HG02885 (cell line): ENCODE data around the gene TIMELESS.
A peak's percentile ranks its signal among the peaks of the same experiment; 100 is the strongest.
"Not testable (repeated sequence)": the region's sequence is repeated elsewhere in the genome, so short reads cannot be mapped to it uniquely, and the experiment has no call there.

Experiments
- ATAC-seq: cut with Tn5 transposase; IDR thresholded peaks from one replicate; pipeline ENCODE4 v1.9.1; 2021; ENCODE audit warnings: mild to moderate bottlenecking; ENCODE audit not compliant: unreplicated experiment, poor library complexity

TIMELESS gene

DNA sequence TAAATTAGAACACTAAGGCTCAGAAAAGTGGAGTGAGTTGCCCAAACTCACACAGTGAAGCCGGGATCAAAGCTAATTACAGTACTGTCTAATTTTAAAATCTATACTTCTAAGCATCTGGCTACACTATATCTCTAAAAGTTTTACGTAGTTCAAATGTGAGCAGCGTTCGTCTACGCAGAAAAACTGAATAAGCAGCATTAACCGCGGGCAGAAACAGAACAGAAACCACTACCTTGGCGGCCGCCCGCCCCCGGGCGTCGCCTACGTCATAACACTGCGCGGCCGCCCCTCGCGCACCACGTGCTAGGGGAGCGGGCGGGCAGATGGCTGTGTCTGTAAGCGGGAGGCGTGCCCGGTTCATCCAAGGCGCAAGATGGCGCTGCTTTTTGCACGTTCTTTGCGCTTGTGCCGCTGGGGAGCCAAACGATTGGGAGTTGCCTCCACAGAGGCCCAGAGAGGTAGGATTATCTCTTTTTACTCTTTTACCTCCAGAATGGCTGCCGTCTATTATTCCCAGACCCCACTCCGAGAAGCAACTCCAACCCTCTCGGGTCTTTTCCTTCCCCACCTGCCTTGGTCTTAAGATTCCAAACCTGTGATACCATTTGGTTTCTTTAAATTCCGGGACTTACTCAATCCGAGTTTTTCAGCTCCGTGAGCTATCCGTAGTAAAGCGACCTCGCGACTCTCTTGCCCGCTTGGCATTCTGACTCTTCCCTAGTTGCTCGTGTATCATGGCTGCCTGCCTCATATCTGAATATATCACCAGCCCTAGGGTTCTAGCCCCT, 19.2 kb upstream of the TIMELESS start, which contains the start of gene SPRYD4:
SPRYD4 (plus strand) TSS at position 363 of the 791 bp plus-strand sequence; CDS start at position 377, 14 bp downstream.
- peak; percentile 93 for ATAC-seq

GRCh38 chr12:56462565-56462964, 13.3 kb upstream of the TIMELESS start:
- no peak for ATAC-seq

DNA sequence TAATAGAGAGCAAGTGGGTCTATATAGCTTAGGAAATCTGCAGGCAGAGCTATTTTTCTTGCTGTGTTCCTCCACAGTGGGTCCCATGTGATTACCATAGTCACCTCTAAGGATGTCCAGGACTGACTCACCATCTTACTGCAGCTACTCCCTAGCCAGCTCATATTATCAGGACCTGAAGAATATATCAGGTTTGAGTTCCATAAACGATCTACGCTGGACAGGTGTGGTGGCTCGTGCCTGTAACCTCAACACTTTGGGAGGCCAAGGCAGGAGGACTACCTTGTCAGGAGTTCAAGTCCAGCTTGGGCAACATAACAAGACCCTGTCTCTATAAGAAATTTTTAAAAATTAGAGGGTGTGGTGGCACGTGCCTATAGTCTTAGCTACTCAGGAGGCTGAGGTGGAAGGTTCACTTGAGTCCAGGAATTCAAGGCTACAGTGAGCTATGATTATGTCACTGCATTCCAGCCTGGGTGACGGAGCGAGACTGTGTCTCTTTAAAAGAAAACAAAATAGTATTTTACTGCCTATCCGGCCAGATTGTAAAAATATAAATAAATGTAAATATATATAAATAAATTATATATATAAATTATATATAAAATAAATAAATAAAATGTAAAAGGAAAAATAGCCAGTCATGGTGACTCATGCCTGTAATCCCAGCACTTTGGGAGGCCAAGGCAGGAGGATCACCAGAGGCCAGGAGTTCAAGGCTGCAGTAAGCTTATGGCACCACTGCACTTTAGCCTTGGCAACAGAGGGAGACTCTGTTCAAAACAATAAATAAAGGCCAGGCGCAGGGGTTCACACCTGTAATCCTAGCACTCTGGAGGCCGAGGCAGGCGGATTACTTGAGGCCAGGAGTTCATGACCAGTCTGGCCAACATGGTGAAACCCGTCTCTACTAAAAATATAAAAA, 12.3 kb upstream of the TIMELESS start:
- no peak for ATAC-seq

DNA sequence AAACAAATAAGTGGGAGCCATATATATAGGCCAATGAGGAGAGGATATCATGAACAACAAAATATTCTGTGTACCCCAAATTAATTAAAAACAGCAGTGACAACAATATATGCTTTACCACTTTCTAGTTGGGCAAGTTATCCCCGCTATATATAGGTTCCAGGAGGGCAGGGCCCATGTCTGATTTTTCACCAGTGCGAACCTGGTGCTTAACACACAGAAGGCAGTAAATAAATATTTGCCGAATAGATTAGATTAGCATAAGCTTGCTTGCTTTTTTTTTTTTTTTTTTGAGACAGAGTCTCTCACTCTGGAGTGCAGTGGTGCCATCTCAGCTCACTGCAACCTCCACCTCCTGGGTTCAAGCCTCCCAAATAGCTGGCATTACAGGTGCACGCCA, 8.6 kb upstream of the TIMELESS start:
- ATAC-seq: no peak

DNA sequence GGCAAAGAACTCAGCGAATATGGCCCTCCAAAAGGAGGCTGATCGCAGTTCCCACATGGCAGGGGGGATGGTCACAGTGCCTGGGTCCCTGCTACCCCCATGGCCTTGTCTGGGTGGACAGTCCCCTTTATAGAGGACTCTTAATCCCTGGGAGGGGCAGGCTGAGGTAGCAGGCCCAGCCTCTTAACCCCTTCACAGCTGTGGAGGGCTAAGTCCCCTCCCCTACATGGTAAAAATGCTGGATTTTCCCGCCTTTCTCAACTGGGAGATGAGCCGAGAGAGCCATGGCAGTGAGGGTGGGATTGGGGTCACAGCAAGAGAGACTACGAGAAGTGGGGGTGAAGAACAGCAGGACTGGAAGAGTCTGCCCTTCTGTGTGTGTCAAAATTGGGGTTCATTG, 5.3 kb upstream of the TIMELESS start, which contains the start of gene MIP:
MIP (minus strand) TSS at position 101 of the 400 bp plus-strand sequence; CDS start at position 57, 44 bp downstream.
- ATAC-seq: no peak

GRCh38 chr12:56451147-56451546, 1.9 kb upstream of the TIMELESS start:
- ATAC-seq: no peak

- ATAC-seq: no peak
Measured at GRCh38 chr12:56450241-56450640, 1.0 kb upstream of the TIMELESS start.

DNA sequence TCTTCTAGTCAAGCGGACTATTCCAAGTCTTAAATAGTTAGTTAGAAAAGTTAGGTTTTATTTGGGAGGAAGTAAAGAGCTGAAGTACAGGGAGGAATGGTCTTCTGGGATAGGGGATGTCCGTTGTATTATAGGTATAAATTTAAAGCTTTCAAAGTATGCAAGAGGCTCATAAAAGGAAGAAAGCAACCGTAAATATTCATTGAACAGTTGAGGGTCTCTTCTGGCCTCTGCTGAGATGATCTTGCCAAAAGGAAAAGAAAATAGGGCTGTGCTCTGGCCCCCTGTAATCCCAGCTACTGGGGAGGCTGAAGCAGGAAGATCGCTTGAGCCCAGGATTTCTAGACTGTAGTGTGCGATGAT, 377 bp upstream of the TIMELESS start:
- no peak for ATAC-seq

GRCh38 chr12:56443208-56443607, 6.0 kb downstream of the TIMELESS start:
- not testable (repeated sequence) for ATAC-seq

DNA sequence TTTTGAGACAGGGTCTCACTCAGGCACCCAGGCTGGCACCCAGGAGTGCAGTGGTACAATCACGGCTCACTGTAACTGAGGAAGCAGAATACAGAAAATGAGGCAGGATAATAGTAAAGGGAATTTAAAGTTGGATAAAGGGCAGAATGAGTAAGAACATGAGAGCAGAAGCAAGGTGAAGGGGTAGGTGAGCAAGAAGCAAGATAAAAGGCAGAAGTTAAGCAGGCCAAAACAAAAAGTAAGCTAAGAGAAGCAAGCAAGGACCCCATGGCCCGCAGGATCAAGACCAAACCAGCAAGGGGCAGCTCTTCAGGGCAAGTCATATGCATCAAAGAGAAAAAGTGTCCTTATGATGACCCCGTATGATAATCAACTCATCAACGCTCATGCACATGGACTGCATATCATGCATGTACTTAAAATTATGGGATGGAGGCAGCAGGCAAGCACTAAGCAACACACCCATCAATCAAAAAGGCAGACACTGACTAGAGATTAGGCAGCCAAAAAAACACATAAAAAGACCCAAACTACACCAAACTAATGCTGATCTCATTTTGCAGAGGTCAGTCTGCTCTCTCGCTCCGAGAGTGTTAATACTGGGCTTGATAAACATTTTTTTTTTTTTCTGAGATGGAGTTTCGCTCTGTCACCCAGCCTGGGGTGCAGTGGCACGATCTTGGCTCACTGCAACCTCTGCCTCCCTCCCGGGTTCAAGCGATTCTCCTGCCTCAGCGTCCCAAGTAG, 11.6 kb downstream of the TIMELESS start:
- no peak for ATAC-seq

- ATAC-seq: no peak
Measured at GRCh38 chr12:56434828-56435227, 14.4 kb downstream of the TIMELESS start.

- ATAC-seq: no peak
Measured at GRCh38 chr12:56431850-56432249, 17.4 kb downstream of the TIMELESS start.

GRCh38 chr12:56431288-56431687, 17.9 kb downstream of the TIMELESS start:
- no peak for ATAC-seq

- no peak for ATAC-seq
Measured at GRCh38 chr12:56425940-56426438, 23.2 kb downstream of the TIMELESS start.

GRCh38 chr12:56425193-56425592, 24.0 kb downstream of the TIMELESS start:
- no peak for ATAC-seq

DNA sequence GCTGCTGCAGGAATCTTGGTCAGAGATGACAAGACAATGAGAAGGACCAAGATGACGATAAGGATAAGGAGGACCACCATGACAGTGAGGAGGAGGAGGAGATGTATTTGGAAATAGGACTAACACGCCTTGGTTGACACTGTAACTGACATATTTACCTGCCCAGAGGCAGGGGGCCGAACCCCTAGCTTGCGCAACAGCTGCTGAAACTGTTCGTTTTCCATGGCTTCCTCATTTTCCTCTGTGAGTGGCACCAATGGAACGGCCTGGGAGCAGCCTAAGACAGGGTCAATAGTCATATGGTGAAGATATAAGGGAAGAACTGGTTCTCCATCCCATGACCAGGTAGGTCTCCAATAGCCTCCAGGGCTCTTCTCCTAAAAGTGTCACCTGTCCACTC, 28.8 kb downstream of the TIMELESS start:
- ATAC-seq: no peak

GRCh38 chr12:56417739-56418138, 31.5 kb downstream of the TIMELESS start:
- no peak for ATAC-seq

DNA sequence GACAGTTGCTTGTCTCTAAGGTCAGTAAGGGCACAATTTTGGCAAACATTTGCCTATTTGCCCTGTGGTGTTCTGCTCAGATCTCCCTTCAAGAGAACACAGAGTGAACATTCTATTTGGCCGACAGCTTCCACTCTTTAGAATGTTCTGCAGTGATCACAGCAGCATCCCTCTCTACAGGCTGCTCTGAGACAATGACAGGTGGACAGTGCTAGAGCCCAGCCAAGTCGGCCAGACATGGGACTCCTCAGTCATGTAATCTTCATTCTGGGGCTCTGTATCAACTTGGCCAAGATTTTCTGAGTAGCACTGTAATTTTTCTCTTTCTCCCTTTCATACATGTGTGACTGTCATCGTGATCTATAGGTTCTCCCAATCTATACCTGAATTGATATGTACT, 34.8 kb downstream of the TIMELESS start:
- ATAC-seq: no peak

GRCh38 chr12:56413392-56413791, 35.8 kb downstream of the TIMELESS start:
- ATAC-seq: no peak
